IMR-90 (cell line): ENCODE data around the gene SBNO1. TPM values are rescaled to one million over a fixed set of nuclear protein-coding genes. Genes with fewer than 3 reads are reported as not detected.

Source experiments
- ATAC-seq: fragments of 200-7000 bp; cut with Tn5 transposase; 2 replicates; pipeline ENCODE4 v1.9.1; 2020; ENCODE audit warnings: low read depth, mild to moderate bottlenecking, moderate library complexity
- BruUV-seq: library from RNA; stranded (reverse); fragments of 400-500 nt; replicated peaks from 2 replicates; lab custom pipeline; 2021; lab: Mats Ljungman, UMichigan
- CTCF ChIA-PET: fragments of 300-600 bp; formaldehyde crosslinking; extraction: SDS; loops from one replicate; lab custom pipeline; 2021; ENCODE audit warnings: antibody characterized with exemption; lab: Yijun Ruan, JAX
- POLR2A ChIA-PET: fragments of 300-600 bp; sonication (Branson Sonifier 250); formaldehyde crosslinking; loops from one replicate; lab custom pipeline; 2022; ENCODE audit warnings: antibody characterized with exemption; ENCODE audit not compliant: unreplicated experiment; lab: Charles Lee
- DNase-seq: peaks from one replicate; pipeline ENCODE4 v3.0.0; 2013
- H2AFZ ChIP-seq: replicated peaks from 2 replicates; pipeline ENCODE3; 2013; ENCODE audit warnings: low read length, mild to moderate bottlenecking; ENCODE audit not compliant: poor library complexity
- H2AK5ac ChIP-seq: 2 replicates; pipeline ENCODE4 v1.6.1; 2013; ENCODE audit warnings: low read depth, low read length, inconsistent platforms
- H2AK9ac ChIP-seq: replicated peaks from 2 replicates; pipeline ENCODE3; 2013; ENCODE audit warnings: mild to moderate bottlenecking, low read depth, low read length, moderate library complexity; ENCODE audit not compliant: poor library complexity
- H2BK120ac ChIP-seq: 2 replicates; pipeline ENCODE4 v1.6.1; 2013; ENCODE audit warnings: low read depth, low read length, inconsistent platforms
- H2BK15ac ChIP-seq: 3 replicates; pipeline ENCODE4 v1.6.1; 2013; ENCODE audit warnings: low read depth, low read length, inconsistent platforms
- H2BK20ac ChIP-seq: 2 replicates; pipeline ENCODE4 v1.6.1; 2013; ENCODE audit warnings: low read depth, mild to moderate bottlenecking, inconsistent platforms, low read length, moderate library complexity
- H2BK5ac ChIP-seq: 2 replicates; pipeline ENCODE4 v1.6.1; 2013; ENCODE audit warnings: mild to moderate bottlenecking, low read depth, low read length, inconsistent platforms; ENCODE audit not compliant: poor library complexity, severe bottlenecking
- H3K14ac ChIP-seq: replicated peaks from 2 replicates; pipeline ENCODE4 v1.6.1; 2013; ENCODE audit warnings: low read depth, low read length, inconsistent platforms
- H3K18ac ChIP-seq: 2 replicates; pipeline ENCODE4 v1.6.1; 2013; ENCODE audit warnings: low read depth, low read length, control low read depth
- H3K23ac ChIP-seq: 2 replicates; pipeline ENCODE4 v1.6.1; 2013; ENCODE audit warnings: low read depth, low read length, inconsistent platforms
- H3K27ac ChIP-seq: 2 replicates; pipeline ENCODE4 v1.5.1; 2013; ENCODE audit warnings: mild to moderate bottlenecking, control low read depth, low read length; ENCODE audit not compliant: insufficient read depth
- H3K27me3 ChIP-seq: 2 replicates; pipeline ENCODE4 v1.6.1; 2013; ENCODE audit warnings: low read length; ENCODE audit not compliant: control insufficient read depth, insufficient read depth
- H3K36me3 ChIP-seq: 2 replicates; pipeline ENCODE4 v1.6.1; 2013; ENCODE audit warnings: low read length, mixed read lengths; ENCODE audit not compliant: control insufficient read depth, insufficient read depth
- H3K4ac ChIP-seq: 2 replicates; pipeline ENCODE4 v1.6.1; 2013; ENCODE audit warnings: low read depth, low read length, inconsistent platforms
- H3K4me1 ChIP-seq: 2 replicates; pipeline ENCODE4 v1.6.1; 2013; ENCODE audit warnings: low read length, mixed read lengths; ENCODE audit not compliant: control insufficient read depth, insufficient read depth
- H3K4me2 ChIP-seq: 2 replicates; pipeline ENCODE4 v1.6.1; 2013; ENCODE audit warnings: low read depth, mild to moderate bottlenecking, control low read depth, low read length, moderate library complexity
- H3K4me3 ChIP-seq: 2 replicates; pipeline ENCODE4 v1.5.1; 2013; ENCODE audit warnings: low read depth, mild to moderate bottlenecking, control low read depth, low read length, moderate library complexity; ENCODE audit not compliant: insufficient read depth
- H3K56ac ChIP-seq: 2 replicates; pipeline ENCODE4 v1.6.1; 2013; ENCODE audit warnings: low read length, inconsistent platforms; ENCODE audit not compliant: insufficient read depth; ENCODE audit errors: extremely low read depth
- H3K79me1 ChIP-seq, 2 experiments: 2 replicates each; pipeline ENCODE4 v1.6.1; 2013; ENCODE audit warnings: low read length in 2 of 2, inconsistent platforms in 1 of 2, low read depth in 1 of 2
- H3K9ac ChIP-seq: 2 replicates; pipeline ENCODE4 v1.6.1; 2013; ENCODE audit warnings: low read depth, low read length, control low read depth
- H3K9me1 ChIP-seq: 2 replicates; pipeline ENCODE4 v1.6.1; 2013; ENCODE audit warnings: low read length, inconsistent platforms; ENCODE audit not compliant: insufficient read depth
- H3K9me3 ChIP-seq: 2 replicates; pipeline ENCODE4 v1.6.1; 2013; ENCODE audit warnings: low read length; ENCODE audit not compliant: control insufficient read depth, insufficient read depth
- H4K20me1 ChIP-seq: 2 replicates; pipeline ENCODE4 v1.6.1; 2013; ENCODE audit warnings: low read length, inconsistent platforms; ENCODE audit not compliant: insufficient read depth
- H4K5ac ChIP-seq: 2 replicates; pipeline ENCODE4 v1.6.1; 2013; ENCODE audit warnings: mild to moderate bottlenecking, low read depth, low read length, control low read depth
- H4K8ac ChIP-seq, 2 experiments: 2 replicates each; pipeline ENCODE4 v1.6.1; 2013; ENCODE audit warnings: low read depth in 2 of 2, low read length in 2 of 2, control low read depth in 1 of 2, inconsistent platforms in 1 of 2
- H4K91ac ChIP-seq: 2 replicates; pipeline ENCODE4 v1.6.1; 2013; ENCODE audit warnings: low read depth, low read length, inconsistent platforms; ENCODE audit not compliant: insufficient read depth
- CTCF ChIP-seq: conservative IDR thresholded peaks from 2 replicates; pipeline ENCODE4 v1.5.1; 2012; ENCODE audit warnings: mild to moderate bottlenecking, low read depth, low read length, improper control_type of control experiment
- FOS ChIP-seq: fragments of 150-350 bp; IDR thresholded peaks from 2 replicates; pipeline ENCODE4 v1.6.1; 2016; ENCODE audit warnings: low read depth, low read length
- NFE2L2 ChIP-seq: fragments of 150-350 bp; IDR thresholded peaks from 2 replicates; pipeline ENCODE4 v1.6.1; 2016; ENCODE audit warnings: low read depth, mild to moderate bottlenecking, low read length
- RAD21 ChIP-seq: IDR thresholded peaks from 2 replicates; pipeline ENCODE4 v1.6.1; 2012; ENCODE audit warnings: low read length, improper control_type of control experiment
- WGBS, 2 experiments: methylation state at CpG; one replicate each; pipeline versions ENCODE4 v1.1.5 to v1.1.7; 2013; ENCODE audit warnings: missing lambda C conversion rate in 2 of 2; ENCODE audit not compliant: insufficient read length in 1 of 2; ENCODE audit errors: extremely low coverage in 2 of 2; 5-methylcytosine and 5-hydroxymethylcytosine counted together
- dilution Hi-C: fragments of 300-500 bp; cut with HindIII; formaldehyde crosslinking; loops from one replicate; pipeline ENCODE4 v1.14.3; 2018; ENCODE audit warnings: low sequenced_read_pairs; ENCODE audit not compliant: unreplicated experiment
- in situ Hi-C: fragments of 300-500 bp; cut with MboI; formaldehyde crosslinking; loops from 3 replicates; pipeline ENCODE4 v1.14.3; 2019; ENCODE audit warnings: low sequenced_read_pairs, inconsistent platforms, mixed read lengths
- intact Hi-C: fragments of 100-400 bp; cut with micrococcal nuclease; formaldehyde crosslinking; loops from 2 replicates; pipeline ENCODE4 v1.10.0; 2022
- polyA plus RNA-seq, 3 experiments: library from polyadenylated mRNA; depleted of rRNA; stranded (reverse); fragments of >200 nt; gene quantifications; 2 replicates each; pipeline ENCODE4 v1.2.3, GENCODE V29; 2012; ENCODE audit warnings: low replicate concordance in 1 of 3
- total RNA-seq: library from RNA; depleted of rRNA; stranded (reverse); fragments of >200 nt; gene quantifications from 2 replicates; pipeline ENCODE4 v1.2.3, GENCODE V29; 2012
- TF ChIP-seq, protein P1 (sequence below): fragments of 150-350 bp; IDR thresholded peaks from 2 replicates; pipeline ENCODE4 v1.6.1; 2017; ENCODE audit warnings: mild to moderate bottlenecking, antibody characterized with exemption, low read length, low read depth

The SBNO1 gene
- total and polyA plus RNA-seq, 2 of the 4 experiments (the other 2 are of a cell fraction): 5.3 to 24.9 TPM

- Histone ChIP-seq H3K27me3 (no peaks in the 10 kb centered on the region), H2AFZ (no peak overlapping the region), H4K91ac (no peak overlapping the region), H3K79me1 (peaks cover 24 to 70% of the 10 kb centered on the region in 2 experiments), H2BK20ac (no peak overlapping the region), H2BK15ac (no peak overlapping the region), H3K18ac (no peak overlapping the region), H3K4ac (no peak overlapping the region), H3K4me1 (peaks cover 1% of the 10 kb centered on the region; the same call in 1 of the 2 replicates), H4K20me1 (peaks cover 32% of the 10 kb centered on the region), H2AK9ac (no peak overlapping the region), H3K4me2 (no peak overlapping the region), H2BK120ac (no peak overlapping the region), H3K9me3 (no peaks in the 10 kb centered on the region), H3K9ac (no peak overlapping the region), H3K27ac (no peak overlapping the region), H2AK5ac (no peak overlapping the region), H3K14ac (no peak overlapping the region), H2BK5ac (no peak overlapping the region), H4K8ac (no peak overlapping the region), H4K5ac (no peak overlapping the region), H3K56ac (no peak overlapping the region), H3K36me3 (peaks cover 47% of the 10 kb centered on the region), H3K9me1 (peaks cover 6% of the 10 kb centered on the region), H3K23ac (no peak overlapping the region), H3K4me3 (no peak overlapping the region)
- ChIA-PET CTCF (interaction anchor here (0.9 kb wide), 1 partner anchor 302 kb away, joined by 3 read pairs; no protein-coding TSS in a partner anchor), POLR2A (no interaction called here)
- intact Hi-C loops (no loop called here), dilution Hi-C loops (no loop called here), in situ Hi-C loops (no loop called here)
- no TSS peak for BruUV-seq
- DNase-seq (no peak), ATAC-seq (no peak)
- TF ChIP-seq FOS (no peak), CTCF (no peak), RAD21 (no peak), NFE2L2 (no peak)
- TF ChIP-seq, protein P1, sequence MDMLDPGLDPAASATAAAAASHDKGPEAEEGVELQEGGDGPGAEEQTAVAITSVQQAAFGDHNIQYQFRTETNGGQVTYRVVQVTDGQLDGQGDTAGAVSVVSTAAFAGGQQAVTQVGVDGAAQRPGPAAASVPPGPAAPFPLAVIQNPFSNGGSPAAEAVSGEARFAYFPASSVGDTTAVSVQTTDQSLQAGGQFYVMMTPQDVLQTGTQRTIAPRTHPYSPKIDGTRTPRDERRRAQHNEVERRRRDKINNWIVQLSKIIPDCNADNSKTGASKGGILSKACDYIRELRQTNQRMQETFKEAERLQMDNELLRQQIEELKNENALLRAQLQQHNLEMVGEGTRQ: no peak
- WGBS, 2 experiments: 80% methylated on average over 1 of the region's 5 CpGs; no CpG with 5 or more reads in 1 of the 2 experiments
Observed at GRCh38 chr12:123254853-123255446, 109.7 kb downstream of the SBNO1 start.
